ENCODE measurements around the gene TMA16. TPM values are rescaled to one million over a fixed set of nuclear protein-coding genes. Genes with fewer than 3 reads are reported as not detected.
"Not testable (repeated sequence)": the region's sequence is repeated elsewhere in the genome, so short reads cannot be mapped to it uniquely, and the experiment has no call there.

The TMA16 gene
- total RNA-seq, 1 donor from 2014 or later: 20.9 TPM

DNA sequence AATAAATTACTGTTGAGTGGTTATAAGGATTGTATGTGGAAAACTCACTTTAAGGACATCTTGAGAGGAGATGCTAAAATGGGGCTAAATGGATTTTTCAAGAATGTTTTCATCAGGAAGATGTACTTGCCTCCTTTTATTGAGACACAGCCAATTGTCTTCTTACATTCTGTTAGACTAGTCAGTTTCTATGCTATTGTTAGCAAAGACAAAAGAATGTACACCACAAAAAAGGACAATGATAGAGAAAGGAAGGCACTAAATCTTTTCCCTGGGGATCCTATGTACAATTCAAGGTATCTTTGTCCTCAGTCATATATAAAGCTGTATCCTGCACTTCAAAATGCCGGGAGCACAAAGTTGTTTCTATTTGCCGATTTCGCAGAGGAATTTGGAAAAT, 42.6 kb downstream of the TMA16 start:
- H3K36me3 ChIP-seq (ENCODE audit: control insufficient read depth in 3 of 3, insufficient read depth in 3 of 3, low read length in 3 of 3): no peaks in the 10 kb centered on the region
- no peaks in the 10 kb centered on the region for H3K4me1 ChIP-seq (ENCODE audit: control insufficient read depth in 3 of 3, insufficient read depth in 3 of 3, low read length in 3 of 3)
- H3K27ac ChIP-seq (ENCODE audit: low read depth, low read length): no peak overlapping the region
- H3K4me3 ChIP-seq (ENCODE audit: low read length in 3 of 3): no peak overlapping the region
- no peak overlapping the region for H3K9ac ChIP-seq (ENCODE audit: low read depth in 1 of 3, low read length in 3 of 3)
- no peaks in the 10 kb centered on the region for H3K9me3 ChIP-seq (ENCODE audit: control insufficient read depth in 3 of 3, low read length in 3 of 3)
- H3K27me3 ChIP-seq (ENCODE audit: control insufficient read depth in 3 of 3, insufficient read depth in 3 of 3, low read length in 3 of 3): no peaks in the 10 kb centered on the region

DNA sequence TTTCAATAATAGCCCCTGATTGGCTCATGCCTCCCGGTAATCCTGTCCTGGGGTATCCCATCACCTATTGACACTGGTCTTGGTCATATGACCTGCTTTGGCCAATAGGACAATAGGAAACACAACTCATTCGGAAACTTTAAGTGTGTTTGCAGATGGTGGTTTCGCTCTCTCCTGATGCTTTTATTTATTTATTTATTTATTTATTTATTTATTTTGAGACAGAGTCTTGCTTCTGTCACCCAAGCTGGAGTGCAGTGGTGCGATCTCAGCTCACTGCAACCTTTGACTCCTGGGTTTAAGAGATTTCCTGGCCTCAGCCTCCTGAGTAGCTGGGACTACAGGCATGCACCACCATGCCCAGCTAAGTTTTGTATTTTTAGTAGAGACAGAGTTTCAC, 44.3 kb downstream of the TMA16 start:
- H3K27me3 ChIP-seq (ENCODE audit: control insufficient read depth in 3 of 3, insufficient read depth in 3 of 3, low read length in 3 of 3); H3K4me3 ChIP-seq (ENCODE audit: low read length in 3 of 3); H3K27ac ChIP-seq (ENCODE audit: low read depth, low read length); H3K9ac ChIP-seq (ENCODE audit: low read depth in 1 of 3, low read length in 3 of 3); H3K4me1 ChIP-seq (ENCODE audit: control insufficient read depth in 3 of 3, insufficient read depth in 3 of 3, low read length in 3 of 3); H3K9me3 ChIP-seq (ENCODE audit: control insufficient read depth in 3 of 3, low read length in 3 of 3); H3K36me3 ChIP-seq (ENCODE audit: control insufficient read depth in 3 of 3, insufficient read depth in 3 of 3, low read length in 3 of 3): not testable (repeated sequence)

DNA sequence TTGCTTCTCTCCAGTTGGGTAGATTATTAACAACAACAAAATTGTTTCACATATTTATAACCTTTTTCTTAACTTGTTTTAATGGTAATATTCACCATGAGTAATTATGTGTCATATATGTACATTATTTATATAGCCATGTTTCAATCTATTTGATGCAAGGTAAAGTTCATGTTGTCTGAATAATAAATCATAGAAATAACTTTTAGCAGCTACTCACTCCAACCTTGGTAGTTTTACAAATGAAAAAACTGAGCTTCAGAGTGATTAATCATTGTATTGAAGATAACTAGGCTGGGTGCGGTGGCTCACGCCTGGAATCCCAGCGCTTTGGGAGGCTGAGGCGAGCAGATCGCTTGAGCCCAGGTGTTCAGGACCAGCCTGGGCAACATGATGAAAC, 46.0 kb downstream of the TMA16 start:
- H3K4me1 ChIP-seq (ENCODE audit: control insufficient read depth in 3 of 3, insufficient read depth in 3 of 3, low read length in 3 of 3): no peaks in the 10 kb centered on the region
- H3K9me3 ChIP-seq (ENCODE audit: control insufficient read depth in 3 of 3, low read length in 3 of 3): no peaks in the 10 kb centered on the region
- H3K27ac ChIP-seq (ENCODE audit: low read depth, low read length): no peak overlapping the region
- no peak overlapping the region for H3K9ac ChIP-seq (ENCODE audit: low read depth in 1 of 3, low read length in 3 of 3)
- no peak overlapping the region for H3K4me3 ChIP-seq (ENCODE audit: low read length in 3 of 3)
- H3K36me3 ChIP-seq (ENCODE audit: control insufficient read depth in 3 of 3, insufficient read depth in 3 of 3, low read length in 3 of 3): no peaks in the 10 kb centered on the region
- no peaks in the 10 kb centered on the region for H3K27me3 ChIP-seq (ENCODE audit: control insufficient read depth in 3 of 3, insufficient read depth in 3 of 3, low read length in 3 of 3)

DNA sequence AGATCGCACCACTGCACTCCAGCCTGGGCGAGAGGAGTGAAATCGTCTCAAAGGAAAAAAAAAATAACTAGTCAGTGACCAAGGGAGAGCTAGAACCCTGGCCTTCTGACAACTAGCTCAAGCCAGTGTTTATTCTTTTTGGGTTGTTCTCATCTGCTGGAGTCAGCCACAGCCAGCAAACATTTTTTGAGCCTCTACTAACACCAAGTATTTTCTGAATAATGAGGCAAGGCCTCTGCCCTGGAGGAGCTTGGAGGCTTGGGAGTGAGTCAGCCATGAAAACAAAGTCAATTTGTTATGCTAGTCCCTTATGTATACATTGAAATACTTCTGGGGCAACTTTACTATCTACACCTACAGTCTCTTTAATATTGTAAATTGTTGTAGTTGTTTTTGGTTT, 46.5 kb downstream of the TMA16 start:
- Histone ChIP-seq H3K27ac (ENCODE audit: low read depth, low read length) (no peak overlapping the region), H3K36me3 (ENCODE audit: control insufficient read depth in 3 of 3, insufficient read depth in 3 of 3, low read length in 3 of 3) (no peaks in the 10 kb centered on the region), H3K4me3 (ENCODE audit: low read length in 3 of 3) (no peak overlapping the region), H3K4me1 (ENCODE audit: control insufficient read depth in 3 of 3, insufficient read depth in 3 of 3, low read length in 3 of 3) (no peaks in the 10 kb centered on the region), H3K9ac (ENCODE audit: low read depth in 1 of 3, low read length in 3 of 3) (no peak overlapping the region), H3K9me3 (ENCODE audit: control insufficient read depth in 3 of 3, low read length in 3 of 3) (no peaks in the 10 kb centered on the region), H3K27me3 (ENCODE audit: control insufficient read depth in 3 of 3, insufficient read depth in 3 of 3, low read length in 3 of 3) (no peaks in the 10 kb centered on the region)

DNA sequence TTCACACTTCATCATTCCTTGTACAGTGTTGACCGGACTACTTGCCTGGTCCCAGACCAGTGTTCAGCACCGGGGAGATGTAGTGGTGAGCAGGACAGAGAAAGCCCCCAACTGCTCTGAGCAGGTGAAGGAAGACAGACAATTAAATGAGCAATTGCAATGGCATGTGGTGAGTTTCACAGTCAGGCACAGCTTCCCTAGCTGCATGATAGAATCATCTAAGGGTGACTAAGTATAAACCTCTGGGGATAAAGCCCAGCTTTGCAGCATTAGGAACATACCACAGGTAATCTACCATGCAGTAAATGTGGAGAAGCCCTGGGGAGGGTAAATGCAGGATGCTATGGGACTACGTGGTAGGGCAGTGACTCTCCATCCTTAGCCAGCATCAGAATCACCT, 47.8 kb downstream of the TMA16 start:
- H3K27ac ChIP-seq (ENCODE audit: low read depth, low read length): no peak overlapping the region
- H3K4me3 ChIP-seq (ENCODE audit: low read length in 3 of 3): no peak overlapping the region
- H3K36me3 ChIP-seq (ENCODE audit: control insufficient read depth in 3 of 3, insufficient read depth in 3 of 3, low read length in 3 of 3): no peaks in the 10 kb centered on the region
- H3K9ac ChIP-seq (ENCODE audit: low read depth in 1 of 3, low read length in 3 of 3): peak overlapping the region in 1 of 3 donors; percentile 7
- no peaks in the 10 kb centered on the region for H3K27me3 ChIP-seq (ENCODE audit: control insufficient read depth in 3 of 3, insufficient read depth in 3 of 3, low read length in 3 of 3)
- H3K4me1 ChIP-seq (ENCODE audit: control insufficient read depth in 3 of 3, insufficient read depth in 3 of 3, low read length in 3 of 3): no peaks in the 10 kb centered on the region
- no peaks in the 10 kb centered on the region for H3K9me3 ChIP-seq (ENCODE audit: control insufficient read depth in 3 of 3, low read length in 3 of 3)

DNA sequence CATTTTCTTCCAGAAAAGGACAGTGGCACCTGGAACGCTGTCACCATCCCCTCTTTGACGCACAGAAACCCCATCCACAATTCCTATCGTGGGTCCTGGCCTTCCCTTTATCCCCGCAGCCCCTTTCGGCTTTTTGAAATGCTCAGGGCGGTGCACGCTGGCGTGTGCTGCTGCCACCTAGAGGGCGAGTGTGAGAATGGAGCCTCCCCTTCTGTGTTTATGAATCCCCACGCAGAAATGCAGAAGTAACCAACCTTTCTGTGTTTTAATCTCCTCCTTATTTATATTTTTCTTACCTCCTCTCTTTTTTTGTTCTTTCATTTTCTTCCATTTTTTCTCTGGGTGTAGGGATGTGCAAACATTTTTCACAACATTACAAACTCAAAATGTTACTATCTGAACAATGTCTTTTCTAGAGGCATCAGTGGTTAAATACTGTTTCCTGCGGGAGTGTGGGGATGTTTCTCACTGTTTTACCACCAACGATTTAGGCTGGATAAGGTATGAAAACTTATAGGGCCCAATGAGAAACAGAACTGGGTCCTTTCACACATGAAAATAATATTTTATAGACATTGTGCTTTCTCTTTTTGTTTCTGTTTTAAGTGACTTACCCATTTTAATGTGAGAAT, 50.0 kb downstream of the TMA16 start:
- Histone ChIP-seq H3K4me3 (ENCODE audit: low read length in 3 of 3) (peak overlapping the region; percentile 48 to 60 (median 54)), H3K9ac (ENCODE audit: low read depth in 1 of 3, low read length in 3 of 3) (peak overlapping the region; percentile 25 to 52 (median 28)), H3K9me3 (ENCODE audit: control insufficient read depth in 3 of 3, low read length in 3 of 3) (no peaks in the 10 kb centered on the region), H3K4me1 (ENCODE audit: control insufficient read depth in 3 of 3, insufficient read depth in 3 of 3, low read length in 3 of 3) (no peaks in the 10 kb centered on the region), H3K27me3 (ENCODE audit: control insufficient read depth in 3 of 3, insufficient read depth in 3 of 3, low read length in 3 of 3) (no peaks in the 10 kb centered on the region), H3K27ac (ENCODE audit: low read depth, low read length) (no peak overlapping the region), H3K36me3 (ENCODE audit: control insufficient read depth in 3 of 3, insufficient read depth in 3 of 3, low read length in 3 of 3) (no peaks in the 10 kb centered on the region)

DNA sequence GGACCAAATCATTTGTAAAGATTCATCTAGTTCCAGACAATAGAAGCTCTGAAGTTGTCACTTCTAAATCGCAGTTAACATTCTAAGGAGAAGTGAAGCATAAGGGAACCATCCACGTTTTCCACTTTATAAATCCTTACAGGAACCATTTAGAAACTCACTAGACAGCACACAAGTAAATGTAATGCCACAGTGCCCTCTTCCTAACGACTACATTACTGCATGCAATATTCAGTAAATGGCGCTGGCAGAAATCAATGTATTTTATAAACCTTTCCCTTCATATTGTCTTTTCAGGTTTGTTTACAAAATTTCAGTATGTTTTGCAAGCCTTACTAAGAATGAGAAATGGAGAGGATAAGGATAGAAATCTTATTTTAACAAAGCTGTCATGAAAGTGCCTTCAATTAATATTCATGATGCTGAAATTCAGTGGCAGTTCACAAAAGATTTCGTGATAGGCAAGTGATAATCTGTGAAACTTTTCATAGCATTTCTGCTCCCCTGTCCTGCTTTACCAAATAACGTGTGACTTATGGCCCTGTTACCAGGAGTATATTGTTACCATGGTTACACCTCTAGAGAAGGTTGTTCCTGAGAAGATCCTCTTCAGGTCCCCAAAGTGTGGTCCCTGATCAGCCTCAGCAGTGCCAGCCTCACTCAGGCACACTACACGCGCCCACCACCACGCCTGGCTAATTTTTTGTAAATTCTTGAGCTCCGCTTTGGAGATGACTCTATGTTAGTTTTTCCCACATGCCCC, 54.2 kb downstream of the TMA16 start:
- Histone ChIP-seq H3K36me3 (ENCODE audit: control insufficient read depth in 3 of 3, insufficient read depth in 3 of 3, low read length in 3 of 3) (no peaks in the 10 kb centered on the region), H3K4me3 (ENCODE audit: low read length in 3 of 3) (no peak overlapping the region), H3K9ac (ENCODE audit: low read depth in 1 of 3, low read length in 3 of 3) (no peak overlapping the region)

DNA sequence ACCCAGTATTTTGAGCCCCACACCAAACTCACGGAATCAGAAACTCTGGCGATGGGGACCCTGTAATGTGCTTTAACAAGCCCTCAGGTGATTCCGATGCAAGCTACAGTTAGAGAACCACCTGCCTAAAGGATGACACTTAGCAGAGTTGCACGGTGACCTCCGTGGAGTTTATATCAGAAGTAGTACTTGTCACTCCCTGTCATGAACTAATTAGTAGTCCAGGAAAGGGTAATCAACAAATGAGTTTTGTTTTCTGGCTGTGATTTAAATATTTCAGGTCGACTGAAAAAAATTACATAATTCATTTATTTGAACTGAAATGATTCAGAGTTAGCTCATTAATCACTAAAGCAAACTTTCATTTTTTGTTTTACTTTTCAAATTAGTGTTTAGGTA, 56.4 kb downstream of the TMA16 start:
- Histone ChIP-seq H3K9ac (ENCODE audit: low read depth in 1 of 3, low read length in 3 of 3) (no peak overlapping the region), H3K36me3 (ENCODE audit: control insufficient read depth in 3 of 3, insufficient read depth in 3 of 3, low read length in 3 of 3) (no peaks in the 10 kb centered on the region), H3K27ac (ENCODE audit: low read depth, low read length) (no peak overlapping the region), H3K9me3 (ENCODE audit: control insufficient read depth in 3 of 3, low read length in 3 of 3) (no peaks in the 10 kb centered on the region), H3K27me3 (ENCODE audit: control insufficient read depth in 3 of 3, insufficient read depth in 3 of 3, low read length in 3 of 3) (no peaks in the 10 kb centered on the region), H3K4me3 (ENCODE audit: low read length in 3 of 3) (peak overlapping the region in 1 of 3 donors; percentile 59), H3K4me1 (ENCODE audit: control insufficient read depth in 3 of 3, insufficient read depth in 3 of 3, low read length in 3 of 3) (peaks cover 3 to 5% (median 5%) of the 10 kb centered on the region in 3 donors)

More for the DNA sequence above, 54.2 kb downstream of the TMA16 start:
- Histone ChIP-seq H3K27me3 (ENCODE audit: control insufficient read depth in 3 of 3, insufficient read depth in 3 of 3, low read length in 3 of 3) (no peaks in the 10 kb centered on the region), H3K4me1 (ENCODE audit: control insufficient read depth in 3 of 3, insufficient read depth in 3 of 3, low read length in 3 of 3) (peaks cover 3 to 5% (median 5%) of the 10 kb centered on the region in 3 donors), H3K9me3 (ENCODE audit: control insufficient read depth in 3 of 3, low read length in 3 of 3) (no peaks in the 10 kb centered on the region), H3K27ac (ENCODE audit: low read depth, low read length) (no peak overlapping the region)

DNA sequence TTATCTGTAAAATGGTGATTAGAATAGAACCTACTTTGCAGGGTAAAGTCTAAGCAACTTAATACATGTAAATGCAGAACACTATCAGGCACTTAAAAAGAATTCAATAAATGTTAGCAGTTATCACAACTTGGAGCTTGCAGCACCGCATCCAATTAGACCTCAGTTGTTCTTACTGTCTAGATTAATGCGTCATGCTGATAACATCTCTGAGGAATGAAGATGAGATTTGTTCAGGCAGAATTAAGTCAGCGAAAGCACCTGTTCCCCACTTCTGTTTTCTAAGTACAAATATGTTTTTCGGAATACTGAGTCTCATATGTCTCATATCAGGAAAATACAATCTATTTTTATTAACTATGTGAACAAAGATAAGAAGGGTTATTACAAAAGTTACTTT, 58.7 kb downstream of the TMA16 start:
- H3K27me3 ChIP-seq (ENCODE audit: control insufficient read depth in 3 of 3, insufficient read depth in 3 of 3, low read length in 3 of 3): no peaks in the 10 kb centered on the region
- no peaks in the 10 kb centered on the region for H3K36me3 ChIP-seq (ENCODE audit: control insufficient read depth in 3 of 3, insufficient read depth in 3 of 3, low read length in 3 of 3)
- no peaks in the 10 kb centered on the region for H3K9me3 ChIP-seq (ENCODE audit: control insufficient read depth in 3 of 3, low read length in 3 of 3)
- no peak overlapping the region for H3K27ac ChIP-seq (ENCODE audit: low read depth, low read length)
- peaks cover 3 to 5% (median 5%) of the 10 kb centered on the region in 3 donors for H3K4me1 ChIP-seq (ENCODE audit: control insufficient read depth in 3 of 3, insufficient read depth in 3 of 3, low read length in 3 of 3)
- H3K4me3 ChIP-seq (ENCODE audit: low read length in 3 of 3): no peak overlapping the region
- H3K9ac ChIP-seq (ENCODE audit: low read depth in 1 of 3, low read length in 3 of 3): no peak overlapping the region

DNA sequence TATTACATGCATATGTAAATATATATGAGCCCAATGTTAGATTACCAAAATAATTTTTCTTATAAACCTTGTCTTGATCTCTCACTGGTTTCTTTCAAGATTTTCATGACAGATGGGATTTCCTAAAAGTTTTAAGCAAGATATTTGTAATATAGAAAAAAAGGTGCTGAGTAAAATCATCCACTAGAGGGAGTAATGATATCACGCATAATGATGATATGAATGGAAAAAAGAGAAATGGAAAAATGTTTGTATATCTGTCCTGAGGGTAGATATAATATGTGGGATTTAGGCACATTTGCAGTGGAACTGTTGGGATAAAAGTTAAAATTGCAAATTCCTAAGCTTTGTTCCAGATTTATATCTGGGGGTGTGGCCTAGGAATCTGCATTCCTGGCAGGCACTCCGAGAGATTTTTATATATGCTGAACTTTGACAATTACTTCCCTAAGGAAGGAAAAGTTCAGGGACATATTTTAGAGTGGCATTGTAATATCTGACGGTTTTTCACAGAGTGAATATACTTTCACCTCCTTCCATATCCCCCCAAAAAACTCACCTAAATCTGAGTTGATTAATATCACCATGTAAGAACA, 60.5 kb downstream of the TMA16 start:
- Histone ChIP-seq H3K27ac (ENCODE audit: low read depth, low read length) (no peak overlapping the region), H3K27me3 (ENCODE audit: control insufficient read depth in 3 of 3, insufficient read depth in 3 of 3, low read length in 3 of 3) (no peaks in the 10 kb centered on the region), H3K9ac (ENCODE audit: low read depth in 1 of 3, low read length in 3 of 3) (no peak overlapping the region), H3K9me3 (ENCODE audit: control insufficient read depth in 3 of 3, low read length in 3 of 3) (no peaks in the 10 kb centered on the region), H3K4me1 (ENCODE audit: control insufficient read depth in 3 of 3, insufficient read depth in 3 of 3, low read length in 3 of 3) (peaks cover 3 to 5% (median 5%) of the 10 kb centered on the region in 3 donors), H3K4me3 (ENCODE audit: low read length in 3 of 3) (no peak overlapping the region), H3K36me3 (ENCODE audit: control insufficient read depth in 3 of 3, insufficient read depth in 3 of 3, low read length in 3 of 3) (no peaks in the 10 kb centered on the region)

All from skeletal muscle tissue (tissue), 4 donors.